GM23338 (cell line): ENCODE data around the gene YES1. TPM values are rescaled to one million over a fixed set of nuclear protein-coding genes. Genes with fewer than 3 reads are reported as not detected.

Source experiments
- ATAC-seq: fragments of 200-7000 bp; cut with Tn5 transposase; 3 replicates; pipeline ENCODE4 v1.9.1; 2020
- DNase-seq: peaks from one replicate; pipeline ENCODE4 v3.0.0-alpha.2; 2015; ENCODE audit warnings: low spot score
- H2AFZ ChIP-seq: fragments of 200-600 bp; sonication (generic); 2 replicates; pipeline ENCODE4 v1.8.0; 2016; ENCODE audit warnings: antibody characterized with exemption, mild to moderate bottlenecking, moderate library complexity
- H3F3A ChIP-seq: fragments of 200-600 bp; sonication (generic); replicated peaks from 2 replicates; pipeline ENCODE4 v1.8.0; 2017; ENCODE audit warnings: antibody characterized with exemption, mixed run types, low read depth
- H3K27ac ChIP-seq: fragments of 200-600 bp; sonication (generic); 2 replicates; pipeline ENCODE4 v1.6.1; 2016; ENCODE audit warnings: low read depth
- H3K27me3 ChIP-seq: fragments of 200-600 bp; sonication (generic); 2 replicates; pipeline ENCODE4 v1.8.0; 2016; ENCODE audit warnings: mild to moderate bottlenecking, mixed run types, moderate library complexity; ENCODE audit not compliant: insufficient read depth
- H3K36me3 ChIP-seq: fragments of 200-600 bp; sonication (generic); 2 replicates; pipeline ENCODE4 v1.8.0; 2016; ENCODE audit warnings: mild to moderate bottlenecking; ENCODE audit not compliant: insufficient read depth
- H3K4me1 ChIP-seq: fragments of 200-600 bp; sonication (generic); 2 replicates; pipeline ENCODE4 v1.8.0; 2016; ENCODE audit warnings: mild to moderate bottlenecking, moderate library complexity; ENCODE audit not compliant: insufficient read depth
- H3K4me2 ChIP-seq: fragments of 200-600 bp; sonication (generic); 2 replicates; pipeline ENCODE4 v1.7.1; 2017; ENCODE audit warnings: mixed run types
- H3K4me3 ChIP-seq: fragments of 200-600 bp; sonication (generic); 2 replicates; pipeline ENCODE4 v1.6.1; 2016; ENCODE audit warnings: mixed run types
- H3K79me2 ChIP-seq: fragments of 200-600 bp; sonication (generic); replicated peaks from 2 replicates; pipeline ENCODE4 v1.8.0; 2017; ENCODE audit warnings: mild to moderate bottlenecking; ENCODE audit not compliant: insufficient read depth
- H3K9me2 ChIP-seq: fragments of 200-600 bp; sonication (generic); 2 replicates; pipeline ENCODE4 v1.8.0; 2017; ENCODE audit not compliant: insufficient read depth
- H4K20me1 ChIP-seq: fragments of 200-600 bp; sonication (generic); replicated peaks from 2 replicates; pipeline ENCODE4 v1.8.0; 2017; ENCODE audit warnings: mild to moderate bottlenecking; ENCODE audit not compliant: insufficient read depth
- H3K27ac Mint-ChIP-seq: 2 replicates; pipeline ENCODE4 v1.8.0; 2020; ENCODE audit warnings: inconsistent platforms, mild to moderate bottlenecking, moderate library complexity, mixed read lengths
- H3K27me3 Mint-ChIP-seq: 3 replicates; pipeline ENCODE4 v1.8.0; 2022; ENCODE audit warnings: low read depth, mild to moderate bottlenecking, moderate library complexity, mixed read lengths, inconsistent platforms; ENCODE audit not compliant: insufficient read depth, poor library complexity
- H3K36me3 Mint-ChIP-seq: 3 replicates; pipeline ENCODE4 v1.8.0; 2021; ENCODE audit warnings: low read depth, mild to moderate bottlenecking, inconsistent platforms, moderate library complexity, mixed read lengths
- H3K4me1 Mint-ChIP-seq: 3 replicates; pipeline ENCODE4 v1.8.0; 2020; ENCODE audit warnings: mild to moderate bottlenecking, inconsistent platforms, mixed read lengths
- H3K4me3 Mint-ChIP-seq: 3 replicates; pipeline ENCODE4 v1.8.0; 2021; ENCODE audit warnings: moderate library complexity, mild to moderate bottlenecking, inconsistent platforms, mixed read lengths
- H3K9me3 Mint-ChIP-seq: 3 replicates; pipeline ENCODE4 v1.8.0; 2020; ENCODE audit warnings: moderate library complexity, mild to moderate bottlenecking, inconsistent platforms, mixed read lengths
- CREB1 ChIP-seq: fragments of 250-450 bp; sonication (Bioruptor Pico); IDR thresholded peaks from 2 replicates; pipeline ENCODE4 v1.5.0; 2020; ENCODE audit warnings: low read depth, mild to moderate bottlenecking, moderate library complexity
- EZH2 ChIP-seq: fragments of 200-600 bp; sonication (generic); IDR thresholded peaks from one replicate; pipeline ENCODE4 v1.8.0; 2017; ENCODE audit warnings: antibody characterized with exemption, mild to moderate bottlenecking, low read depth; ENCODE audit not compliant: unreplicated experiment
- EZH2phosphoT487 ChIP-seq: fragments of 200-600 bp; sonication (generic); IDR thresholded peaks from one replicate; pipeline ENCODE4 v1.8.1; 2018; ENCODE audit warnings: antibody characterized with exemption; ENCODE audit not compliant: unreplicated experiment
- JUNB ChIP-seq: IDR thresholded peaks from one replicate; pipeline ENCODE4 v1.6.1; 2016; ENCODE audit warnings: antibody characterized with exemption; ENCODE audit not compliant: unreplicated experiment
- NANOG ChIP-seq: IDR thresholded peaks from 2 replicates; pipeline ENCODE4 v1.6.1; 2016; ENCODE audit warnings: antibody characterized with exemption, borderline replicate concordance
- POLR2AphosphoS5 ChIP-seq: IDR thresholded peaks from 2 replicates; pipeline ENCODE4 v1.6.1; 2016; ENCODE audit warnings: antibody characterized with exemption, low read depth
- STAT1 ChIP-seq: IDR thresholded peaks from one replicate; pipeline ENCODE4 v1.6.1; 2016; ENCODE audit warnings: antibody characterized with exemption; ENCODE audit not compliant: unreplicated experiment
- ZNF114 ChIP-seq: fragments of 250-450 bp; sonication (Bioruptor Pico); IDR thresholded peaks from 2 replicates; pipeline ENCODE4 v1.5.0; 2020; ENCODE audit warnings: mild to moderate bottlenecking, moderate library complexity
- ZNF331 ChIP-seq: fragments of 250-450 bp; sonication (Bioruptor Pico); IDR thresholded peaks from 2 replicates; pipeline ENCODE4 v1.5.0; 2020; ENCODE audit warnings: low read depth, mild to moderate bottlenecking, moderate library complexity
- polyA plus RNA-seq: library from polyadenylated mRNA; unstranded; fragments of >200 nt; fragmentation: Nextera tagmentation; extraction: Ambion mirVana; gene quantifications from 2 replicates; pipeline ENCODE4 v1.2.1, GENCODE V29; 2016
- total RNA-seq: library from RNA; depleted of rRNA; stranded (reverse); fragments of >200 nt; shearing (Covaris generic); gene quantifications from 2 replicates; pipeline ENCODE4 v1.2.3, GENCODE V29; 2014
- TF ChIP-seq, protein P1 (sequence below), 2 experiments: fragments of 200-600 bp in 1 of 2; sonication (generic) in 1 of 2; conservative IDR thresholded peaks; 2 replicates each; pipeline versions ENCODE4 v1.5.1 to v1.6.1; 2016 to 2017; ENCODE audit warnings: antibody characterized with exemption in 2 of 2, low read depth in 2 of 2, mild to moderate bottlenecking in 2 of 2, moderate library complexity in 1 of 2
- TF ChIP-seq, protein P2 (sequence below): IDR thresholded peaks from 2 replicates; pipeline ENCODE4 v1.6.1; 2016; ENCODE audit warnings: antibody characterized with exemption
- TF ChIP-seq, protein P3 (sequence below): fragments of 250-450 bp; sonication (Bioruptor Pico); IDR thresholded peaks from 2 replicates; pipeline ENCODE4 v1.5.0; 2020; ENCODE audit warnings: mild to moderate bottlenecking, moderate library complexity
- TF ChIP-seq, protein P4 (sequence below): IDR thresholded peaks from one replicate; pipeline ENCODE4 v1.6.1; 2018; ENCODE audit warnings: antibody characterized with exemption; ENCODE audit not compliant: unreplicated experiment

YES1 gene
- total and polyA plus RNA-seq, 2 experiments from 2014 or later: 25.4 to 327 TPM

DNA sequence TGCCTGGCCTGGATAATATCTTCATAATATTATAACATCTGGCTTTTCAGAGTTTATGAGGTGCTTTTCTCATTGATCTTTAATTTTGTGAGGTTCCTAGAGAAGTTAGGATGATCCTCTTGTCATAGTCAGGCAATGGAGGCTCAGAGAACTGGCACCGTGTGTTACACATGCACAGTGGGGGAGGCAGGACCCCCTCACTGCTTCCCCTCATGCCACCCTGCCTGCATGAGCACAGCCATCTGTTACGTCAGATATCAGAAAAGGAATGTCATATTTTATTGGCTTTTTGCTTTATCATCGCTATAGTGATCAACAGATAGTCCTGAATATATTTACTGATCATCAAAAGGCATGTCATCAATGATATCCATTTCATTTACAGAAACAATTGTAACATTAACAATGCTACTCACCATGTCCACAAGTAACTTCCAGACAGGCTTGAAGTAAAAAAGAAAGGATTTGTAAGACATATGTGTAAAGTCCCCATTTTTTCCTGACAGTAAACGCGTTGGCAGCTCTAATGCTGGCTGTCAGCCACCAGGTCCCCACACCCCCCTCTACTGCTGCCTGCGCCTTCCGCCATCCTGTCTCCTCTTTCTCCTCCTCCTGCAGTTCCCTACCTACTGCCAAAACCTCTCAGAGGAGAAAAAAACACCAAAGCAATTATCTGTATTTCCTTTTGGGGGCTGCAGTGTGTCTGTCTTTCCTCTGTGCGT lies 118.4 kb downstream of the YES1 start:
- H3K27ac Mint-ChIP-seq: no peak overlapping the region
- H3K4me3 Mint-ChIP-seq: no peak overlapping the region
- Histone ChIP-seq H3K79me2 (peaks cover 6% of the 10 kb centered on the region; the same call in 1 of the 2 replicates), H2AFZ (no peak overlapping the region), H3K27ac (no peak overlapping the region), H3K36me3 (no peaks in the 10 kb centered on the region; the same call in 1 of the 2 replicates), H3K27me3 (no peaks in the 10 kb centered on the region), H3K4me3 (no peak overlapping the region), H3K9me2 (no peaks in the 10 kb centered on the region), H3K4me1 (peaks cover 5% of the 10 kb centered on the region; the same call in 1 of the 2 replicates), H3K4me2 (no peak overlapping the region), H3F3A (0 out of 2 replicates have a peak, but pooled peaks cover 2% of the 10 kb centered on the region), H4K20me1 (peaks cover 10% of the 10 kb centered on the region)
- TF ChIP-seq EZH2 (no peak), ZNF331 (CRISPR knock-in tag) (no peak), CREB1 (CRISPR knock-in tag) (no peak), STAT1 (no peak), NANOG (no peak), EZH2phosphoT487 (no peak), ZNF114 (CRISPR knock-in tag) (no peak), JUNB (no peak), POLR2AphosphoS5 (no peak)
- TF ChIP-seq, protein P1, sequence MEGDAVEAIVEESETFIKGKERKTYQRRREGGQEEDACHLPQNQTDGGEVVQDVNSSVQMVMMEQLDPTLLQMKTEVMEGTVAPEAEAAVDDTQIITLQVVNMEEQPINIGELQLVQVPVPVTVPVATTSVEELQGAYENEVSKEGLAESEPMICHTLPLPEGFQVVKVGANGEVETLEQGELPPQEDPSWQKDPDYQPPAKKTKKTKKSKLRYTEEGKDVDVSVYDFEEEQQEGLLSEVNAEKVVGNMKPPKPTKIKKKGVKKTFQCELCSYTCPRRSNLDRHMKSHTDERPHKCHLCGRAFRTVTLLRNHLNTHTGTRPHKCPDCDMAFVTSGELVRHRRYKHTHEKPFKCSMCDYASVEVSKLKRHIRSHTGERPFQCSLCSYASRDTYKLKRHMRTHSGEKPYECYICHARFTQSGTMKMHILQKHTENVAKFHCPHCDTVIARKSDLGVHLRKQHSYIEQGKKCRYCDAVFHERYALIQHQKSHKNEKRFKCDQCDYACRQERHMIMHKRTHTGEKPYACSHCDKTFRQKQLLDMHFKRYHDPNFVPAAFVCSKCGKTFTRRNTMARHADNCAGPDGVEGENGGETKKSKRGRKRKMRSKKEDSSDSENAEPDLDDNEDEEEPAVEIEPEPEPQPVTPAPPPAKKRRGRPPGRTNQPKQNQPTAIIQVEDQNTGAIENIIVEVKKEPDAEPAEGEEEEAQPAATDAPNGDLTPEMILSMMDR (conservative IDR thresholded peaks at IDR 0.05; ENCODE audit: low read depth in 2 of 2): no peak
- TF ChIP-seq, protein P2, sequence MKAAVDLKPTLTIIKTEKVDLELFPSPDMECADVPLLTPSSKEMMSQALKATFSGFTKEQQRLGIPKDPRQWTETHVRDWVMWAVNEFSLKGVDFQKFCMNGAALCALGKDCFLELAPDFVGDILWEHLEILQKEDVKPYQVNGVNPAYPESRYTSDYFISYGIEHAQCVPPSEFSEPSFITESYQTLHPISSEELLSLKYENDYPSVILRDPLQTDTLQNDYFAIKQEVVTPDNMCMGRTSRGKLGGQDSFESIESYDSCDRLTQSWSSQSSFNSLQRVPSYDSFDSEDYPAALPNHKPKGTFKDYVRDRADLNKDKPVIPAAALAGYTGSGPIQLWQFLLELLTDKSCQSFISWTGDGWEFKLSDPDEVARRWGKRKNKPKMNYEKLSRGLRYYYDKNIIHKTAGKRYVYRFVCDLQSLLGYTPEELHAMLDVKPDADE: no peak
- TF ChIP-seq, protein P3, sequence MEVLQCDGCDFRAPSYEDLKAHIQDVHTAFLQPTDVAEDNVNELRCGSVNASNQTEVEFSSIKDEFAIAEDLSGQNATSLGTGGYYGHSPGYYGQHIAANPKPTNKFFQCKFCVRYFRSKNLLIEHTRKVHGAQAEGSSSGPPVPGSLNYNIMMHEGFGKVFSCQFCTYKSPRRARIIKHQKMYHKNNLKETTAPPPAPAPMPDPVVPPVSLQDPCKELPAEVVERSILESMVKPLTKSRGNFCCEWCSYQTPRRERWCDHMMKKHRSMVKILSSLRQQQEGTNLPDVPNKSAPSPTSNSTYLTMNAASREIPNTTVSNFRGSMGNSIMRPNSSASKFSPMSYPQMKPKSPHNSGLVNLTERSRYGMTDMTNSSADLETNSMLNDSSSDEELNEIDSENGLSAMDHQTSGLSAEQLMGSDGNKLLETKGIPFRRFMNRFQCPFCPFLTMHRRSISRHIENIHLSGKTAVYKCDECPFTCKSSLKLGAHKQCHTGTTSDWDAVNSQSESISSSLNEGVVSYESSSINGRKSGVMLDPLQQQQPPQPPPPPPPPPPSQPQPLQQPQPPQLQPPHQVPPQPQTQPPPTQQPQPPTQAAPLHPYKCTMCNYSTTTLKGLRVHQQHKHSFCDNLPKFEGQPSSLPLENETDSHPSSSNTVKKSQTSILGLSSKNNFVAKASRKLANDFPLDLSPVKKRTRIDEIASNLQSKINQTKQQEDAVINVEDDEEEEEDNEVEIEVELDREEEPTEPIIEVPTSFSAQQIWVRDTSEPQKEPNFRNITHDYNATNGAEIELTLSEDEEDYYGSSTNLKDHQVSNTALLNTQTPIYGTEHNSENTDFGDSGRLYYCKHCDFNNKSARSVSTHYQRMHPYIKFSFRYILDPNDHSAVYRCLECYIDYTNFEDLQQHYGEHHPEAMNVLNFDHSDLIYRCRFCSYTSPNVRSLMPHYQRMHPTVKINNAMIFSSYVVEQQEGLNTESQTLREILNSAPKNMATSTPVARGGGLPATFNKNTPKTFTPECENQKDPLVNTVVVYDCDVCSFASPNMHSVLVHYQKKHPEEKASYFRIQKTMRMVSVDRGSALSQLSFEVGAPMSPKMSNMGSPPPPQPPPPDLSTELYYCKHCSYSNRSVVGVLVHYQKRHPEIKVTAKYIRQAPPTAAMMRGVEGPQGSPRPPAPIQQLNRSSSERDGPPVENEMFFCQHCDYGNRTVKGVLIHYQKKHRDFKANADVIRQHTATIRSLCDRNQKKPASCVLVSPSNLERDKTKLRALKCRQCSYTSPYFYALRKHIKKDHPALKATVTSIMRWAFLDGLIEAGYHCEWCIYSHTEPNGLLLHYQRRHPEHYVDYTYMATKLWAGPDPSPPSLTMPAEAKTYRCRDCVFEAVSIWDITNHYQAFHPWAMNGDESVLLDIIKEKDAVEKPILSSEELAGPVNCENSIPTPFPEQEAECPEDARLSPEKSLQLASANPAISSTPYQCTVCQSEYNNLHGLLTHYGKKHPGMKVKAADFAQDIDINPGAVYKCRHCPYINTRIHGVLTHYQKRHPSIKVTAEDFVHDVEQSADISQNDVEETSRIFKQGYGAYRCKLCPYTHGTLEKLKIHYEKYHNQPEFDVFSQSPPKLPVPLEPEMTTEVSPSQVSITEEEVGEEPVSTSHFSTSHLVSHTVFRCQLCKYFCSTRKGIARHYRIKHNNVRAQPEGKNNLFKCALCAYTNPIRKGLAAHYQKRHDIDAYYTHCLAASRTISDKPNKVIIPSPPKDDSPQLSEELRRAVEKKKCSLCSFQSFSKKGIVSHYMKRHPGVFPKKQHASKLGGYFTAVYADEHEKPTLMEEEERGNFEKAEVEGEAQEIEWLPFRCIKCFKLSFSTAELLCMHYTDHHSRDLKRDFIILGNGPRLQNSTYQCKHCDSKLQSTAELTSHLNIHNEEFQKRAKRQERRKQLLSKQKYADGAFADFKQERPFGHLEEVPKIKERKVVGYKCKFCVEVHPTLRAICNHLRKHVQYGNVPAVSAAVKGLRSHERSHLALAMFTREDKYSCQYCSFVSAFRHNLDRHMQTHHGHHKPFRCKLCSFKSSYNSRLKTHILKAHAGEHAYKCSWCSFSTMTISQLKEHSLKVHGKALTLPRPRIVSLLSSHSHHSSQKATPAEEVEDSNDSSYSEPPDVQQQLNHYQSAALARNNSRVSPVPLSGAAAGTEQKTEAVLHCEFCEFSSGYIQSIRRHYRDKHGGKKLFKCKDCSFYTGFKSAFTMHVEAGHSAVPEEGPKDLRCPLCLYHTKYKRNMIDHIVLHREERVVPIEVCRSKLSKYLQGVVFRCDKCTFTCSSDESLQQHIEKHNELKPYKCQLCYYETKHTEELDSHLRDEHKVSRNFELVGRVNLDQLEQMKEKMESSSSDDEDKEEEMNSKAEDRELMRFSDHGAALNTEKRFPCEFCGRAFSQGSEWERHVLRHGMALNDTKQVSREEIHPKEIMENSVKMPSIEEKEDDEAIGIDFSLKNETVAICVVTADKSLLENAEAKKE (CRISPR knock-in tag): no peak
- TF ChIP-seq, protein P4, sequence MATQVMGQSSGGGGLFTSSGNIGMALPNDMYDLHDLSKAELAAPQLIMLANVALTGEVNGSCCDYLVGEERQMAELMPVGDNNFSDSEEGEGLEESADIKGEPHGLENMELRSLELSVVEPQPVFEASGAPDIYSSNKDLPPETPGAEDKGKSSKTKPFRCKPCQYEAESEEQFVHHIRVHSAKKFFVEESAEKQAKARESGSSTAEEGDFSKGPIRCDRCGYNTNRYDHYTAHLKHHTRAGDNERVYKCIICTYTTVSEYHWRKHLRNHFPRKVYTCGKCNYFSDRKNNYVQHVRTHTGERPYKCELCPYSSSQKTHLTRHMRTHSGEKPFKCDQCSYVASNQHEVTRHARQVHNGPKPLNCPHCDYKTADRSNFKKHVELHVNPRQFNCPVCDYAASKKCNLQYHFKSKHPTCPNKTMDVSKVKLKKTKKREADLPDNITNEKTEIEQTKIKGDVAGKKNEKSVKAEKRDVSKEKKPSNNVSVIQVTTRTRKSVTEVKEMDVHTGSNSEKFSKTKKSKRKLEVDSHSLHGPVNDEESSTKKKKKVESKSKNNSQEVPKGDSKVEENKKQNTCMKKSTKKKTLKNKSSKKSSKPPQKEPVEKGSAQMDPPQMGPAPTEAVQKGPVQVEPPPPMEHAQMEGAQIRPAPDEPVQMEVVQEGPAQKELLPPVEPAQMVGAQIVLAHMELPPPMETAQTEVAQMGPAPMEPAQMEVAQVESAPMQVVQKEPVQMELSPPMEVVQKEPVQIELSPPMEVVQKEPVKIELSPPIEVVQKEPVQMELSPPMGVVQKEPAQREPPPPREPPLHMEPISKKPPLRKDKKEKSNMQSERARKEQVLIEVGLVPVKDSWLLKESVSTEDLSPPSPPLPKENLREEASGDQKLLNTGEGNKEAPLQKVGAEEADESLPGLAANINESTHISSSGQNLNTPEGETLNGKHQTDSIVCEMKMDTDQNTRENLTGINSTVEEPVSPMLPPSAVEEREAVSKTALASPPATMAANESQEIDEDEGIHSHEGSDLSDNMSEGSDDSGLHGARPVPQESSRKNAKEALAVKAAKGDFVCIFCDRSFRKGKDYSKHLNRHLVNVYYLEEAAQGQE: no peak
- ATAC-seq: no peak
- peaks cover 3% of the 10 kb centered on the region for H3K27me3 Mint-ChIP-seq
- H3K36me3 Mint-ChIP-seq: peaks cover 75% of the 10 kb centered on the region
- H3K9me3 Mint-ChIP-seq: no peaks in the 10 kb centered on the region
- peaks cover 9% of the 10 kb centered on the region for H3K4me1 Mint-ChIP-seq
- no peak for DNase-seq
